PC-9 (cell line): Measurements from ENCODE around the gene THAP7. TPM values are rescaled to one million over a fixed set of nuclear protein-coding genes. Genes with fewer than 3 reads are reported as not detected.

Source experiments
- BruUV-seq: library from RNA; stranded (reverse); fragments of 400-500 nt; replicated peaks from 2 replicates; lab custom pipeline; 2021; lab: Mats Ljungman, UMichigan
- CTCF ChIA-PET: fragments of 300-600 bp; sonication (Branson Sonifier 250); formaldehyde crosslinking; loops from one replicate; lab custom pipeline; 2022; ENCODE audit warnings: antibody characterized with exemption; lab: Charles Lee
- POLR2A ChIA-PET: fragments of 300-600 bp; sonication (Branson Sonifier 250); formaldehyde crosslinking; loops from one replicate; lab custom pipeline; 2022; ENCODE audit warnings: antibody characterized with exemption; ENCODE audit not compliant: unreplicated experiment; lab: Charles Lee
- DNase-seq, 2 experiments: peaks; one replicate each; pipeline versions ENCODE4 v3.0.0 to v3.0.0-alpha.2; 2015 to 2022; ENCODE audit warnings: mixed read lengths in 1 of 2
- H2AFZ ChIP-seq: fragments of 200-600 bp; sonication (generic); 2 replicates; pipeline ENCODE4 v1.8.1; 2017; ENCODE audit warnings: antibody characterized with exemption
- H3F3A ChIP-seq: fragments of 200-600 bp; sonication (generic); 2 replicates; pipeline ENCODE4 v1.8.1; 2017; ENCODE audit warnings: antibody characterized with exemption, mild to moderate bottlenecking, low read depth; ENCODE audit not compliant: insufficient read depth
- H3K27ac ChIP-seq: fragments of 200-600 bp; sonication (generic); 2 replicates; pipeline ENCODE4 v1.6.1; 2016; ENCODE audit warnings: mixed run types
- H3K27me3 ChIP-seq: fragments of 200-600 bp; sonication (generic); 2 replicates; pipeline ENCODE4 v1.6.1; 2016; ENCODE audit warnings: low read depth, mixed run types; ENCODE audit not compliant: insufficient read depth
- H3K36me3 ChIP-seq: fragments of 200-600 bp; sonication (generic); 2 replicates; pipeline ENCODE4 v1.6.1; 2016; ENCODE audit warnings: low read depth, mixed run types
- H3K4me1 ChIP-seq: fragments of 200-600 bp; sonication (generic); replicated peaks from 2 replicates; pipeline ENCODE4 v1.6.1; 2016; ENCODE audit warnings: mixed run types; ENCODE audit not compliant: insufficient read depth
- H3K4me2 ChIP-seq: fragments of 200-600 bp; sonication (generic); 2 replicates; pipeline ENCODE4 v1.6.1; 2017; ENCODE audit warnings: mixed run types
- H3K4me3 ChIP-seq: fragments of 200-600 bp; sonication (generic); 2 replicates; pipeline ENCODE4 v1.6.1; 2016; ENCODE audit warnings: mixed run types
- H3K79me2 ChIP-seq: fragments of 200-600 bp; sonication (generic); 2 replicates; pipeline ENCODE4 v1.6.1; 2017; ENCODE audit warnings: low read depth, mixed run types
- H3K9me2 ChIP-seq: fragments of 200-600 bp; sonication (generic); 2 replicates; pipeline ENCODE4 v1.8.1; 2017; ENCODE audit warnings: mild to moderate bottlenecking; ENCODE audit not compliant: insufficient read depth
- H3K9me3 ChIP-seq: fragments of 200-600 bp; sonication (generic); 2 replicates; pipeline ENCODE4 v1.8.1; 2016; ENCODE audit warnings: low read depth; ENCODE audit not compliant: insufficient read depth
- H4K20me1 ChIP-seq: fragments of 200-600 bp; sonication (generic); 2 replicates; pipeline ENCODE4 v1.8.1; 2017; ENCODE audit not compliant: insufficient read depth
- CTCF ChIP-seq: fragments of 200-600 bp; sonication (generic); conservative IDR thresholded peaks from 2 replicates; pipeline ENCODE4 v1.6.1; 2017; ENCODE audit warnings: mixed run types, antibody characterized with exemption, mild to moderate bottlenecking, moderate library complexity
- EZH2 ChIP-seq: fragments of 200-600 bp; sonication (generic); IDR thresholded peaks from 2 replicates; pipeline ENCODE4 v1.8.0; 2017; ENCODE audit warnings: antibody characterized with exemption, low read depth
- intact Hi-C: fragments of 100-400 bp; cut with micrococcal nuclease; formaldehyde crosslinking; loops from one replicate; pipeline ENCODE4 v1.10.0; 2022; ENCODE audit not compliant: unreplicated experiment
- total RNA-seq: library from RNA; stranded (reverse); gene quantifications from 2 replicates; pipeline ENCODE4 v1.2.3, GENCODE V29; 2021

The THAP7 gene
- total RNA-seq, 1 experiment from 2014 or later, result 17.0 TPM

GRCh38 chr22:21025763-21026755 is 24.1 kb upstream of the THAP7 start:
- Histone ChIP-seq H3K4me2 (no peak overlapping the region), H3K79me2 (no peaks in the 10 kb centered on the region), H3K4me3 (no peak overlapping the region), H4K20me1 (no peaks in the 10 kb centered on the region), H3K36me3 (no peaks in the 10 kb centered on the region), H3K27ac (no peak overlapping the region), H3F3A (no peaks in the 10 kb centered on the region), H3K27me3 (no peaks in the 10 kb centered on the region), H3K9me2 (no peaks in the 10 kb centered on the region), H2AFZ (no peak overlapping the region), H3K9me3 (no peaks in the 10 kb centered on the region), H3K4me1 (no peaks in the 10 kb centered on the region)
- CTCF ChIA-PET, result no interaction called here
- BruUV-seq, result no TSS peak
- DNase-seq, result no peak
- no peak for TF ChIP-seq EZH2
- TF ChIP-seq CTCF, result no peak
- POLR2A ChIA-PET, result no interaction called here
- intact Hi-C loops, result no loop called here

- no peak for TF ChIP-seq EZH2
- TF ChIP-seq CTCF, result no peak
- Histone ChIP-seq H3K4me2 (no peak overlapping the region), H3K27ac (no peak overlapping the region), H3K79me2 (no peaks in the 10 kb centered on the region), H3K36me3 (no peaks in the 10 kb centered on the region), H3F3A (no peaks in the 10 kb centered on the region), H3K4me1 (no peaks in the 10 kb centered on the region), H3K27me3 (no peaks in the 10 kb centered on the region), H4K20me1 (no peaks in the 10 kb centered on the region), H3K9me2 (no peaks in the 10 kb centered on the region), H3K9me3 (no peaks in the 10 kb centered on the region), H3K4me3 (no peak overlapping the region), H2AFZ (no peak overlapping the region)
- BruUV-seq, result no TSS peak
- ChIA-PET POLR2A (no interaction called here), CTCF (no interaction called here)
- no peak for DNase-seq
- intact Hi-C loops, result no loop called here
Observed at GRCh38 chr22:21025266-21025665, 23.3 kb upstream of the THAP7 start.

- Histone ChIP-seq H4K20me1 (no peaks in the 10 kb centered on the region), H3K79me2 (no peaks in the 10 kb centered on the region), H3K4me1 (no peaks in the 10 kb centered on the region), H3K9me2 (no peaks in the 10 kb centered on the region), H3K36me3 (no peaks in the 10 kb centered on the region), H3K4me3 (no peak overlapping the region), H3K27ac (no peak overlapping the region), H3K9me3 (no peaks in the 10 kb centered on the region), H3F3A (no peaks in the 10 kb centered on the region), H3K27me3 (no peaks in the 10 kb centered on the region), H3K4me2 (no peak overlapping the region), H2AFZ (no peak overlapping the region)
- intact Hi-C loops, result no loop called here
- BruUV-seq, result no TSS peak
- DNase-seq, result no peak
- ChIA-PET CTCF (interaction anchor here (0.5 to 0.6 kb wide), 2 partner anchors 106 to 137 kb away, joined by 3 to 7 read pairs; partner anchors contain the start of gene CRKL), POLR2A (no interaction called here)
- TF ChIP-seq EZH2 (no peak), CTCF (no peak; the same call in 1 of the 2 replicates)
Observed at GRCh38 chr22:21022955-21023614, 21.2 kb upstream of the THAP7 start.
